Fibroblast of skin of abdomen (primary cell): ENCODE measurements around the gene PSD4.

Source experiments
- DNase-seq: peaks from one replicate; pipeline ENCODE4 v3.0.0-alpha.2; 2013

The PSD4 gene

DNA sequence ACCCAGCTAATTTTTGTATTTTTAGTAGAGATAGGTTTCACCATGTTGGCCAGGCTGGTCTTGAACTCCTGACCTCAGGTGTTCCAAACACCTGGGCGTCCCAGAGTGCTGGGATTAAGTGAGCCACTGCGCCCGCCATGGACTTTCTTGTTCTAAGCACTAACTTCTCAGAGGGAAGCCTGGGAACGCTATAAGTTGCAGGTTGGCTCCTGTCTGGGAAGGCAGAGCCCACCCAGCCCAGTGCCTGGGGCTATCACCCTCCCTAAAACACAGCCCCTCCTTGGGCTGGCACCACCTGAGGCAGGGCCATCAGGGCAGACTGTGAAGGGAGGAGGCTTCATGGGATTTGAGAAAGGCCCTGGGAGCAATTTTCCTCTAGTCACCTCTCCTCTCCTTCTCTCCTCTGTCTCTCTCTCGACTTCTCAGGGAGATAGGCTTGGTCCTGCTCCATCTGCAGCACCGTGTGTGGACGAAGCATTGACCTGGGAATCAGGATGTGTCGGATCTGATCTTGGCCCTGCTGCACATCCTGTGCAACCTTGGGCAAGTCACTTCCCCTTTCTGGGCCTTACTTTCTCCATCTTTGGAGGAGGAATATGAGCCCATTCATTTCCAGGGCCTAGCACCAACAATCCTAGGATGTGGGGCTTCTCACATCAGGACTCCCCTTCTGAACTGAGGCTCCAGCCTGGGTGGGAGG lies 10.9 kb downstream of the PSD4 start:
- DNase-seq = no peak

DNA sequence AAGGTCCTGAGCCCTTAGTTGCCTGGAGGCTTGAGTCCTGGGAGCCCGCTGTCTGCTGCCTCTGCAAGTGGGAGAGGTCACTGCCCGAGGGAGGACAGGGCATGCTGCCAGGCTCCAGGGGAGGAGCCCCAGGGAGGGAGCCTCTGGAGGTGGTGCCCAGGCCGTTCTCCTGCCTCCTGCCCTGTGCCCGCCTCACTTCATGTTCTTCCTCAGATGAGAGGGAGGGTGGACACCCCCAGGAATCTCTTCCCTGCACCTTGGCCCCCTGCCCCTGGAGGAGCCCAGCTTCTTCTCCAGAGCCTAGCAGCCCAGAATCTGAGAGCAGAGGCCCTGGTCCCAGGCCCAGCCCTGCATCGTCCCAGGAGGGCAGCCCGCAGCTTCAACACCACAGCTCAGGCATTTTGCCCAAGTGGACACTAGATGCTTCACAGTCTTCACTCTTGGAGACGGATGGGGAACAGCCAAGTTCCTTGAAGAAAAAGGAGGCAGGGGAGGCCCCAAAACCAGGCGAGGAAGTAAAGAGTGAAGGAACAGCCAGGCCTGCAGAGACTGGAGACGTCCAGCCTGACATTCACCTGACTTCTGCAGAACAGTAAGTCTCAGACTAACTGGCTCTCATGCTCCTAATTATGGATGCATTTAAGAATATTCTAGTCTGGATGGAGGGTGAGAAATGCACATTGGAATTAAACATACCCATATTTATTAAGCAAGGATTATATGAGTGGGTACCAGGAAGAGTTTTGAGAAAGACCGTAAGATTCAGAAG lies 12.1 kb downstream of the PSD4 start:
- no peak for DNase-seq

DNA sequence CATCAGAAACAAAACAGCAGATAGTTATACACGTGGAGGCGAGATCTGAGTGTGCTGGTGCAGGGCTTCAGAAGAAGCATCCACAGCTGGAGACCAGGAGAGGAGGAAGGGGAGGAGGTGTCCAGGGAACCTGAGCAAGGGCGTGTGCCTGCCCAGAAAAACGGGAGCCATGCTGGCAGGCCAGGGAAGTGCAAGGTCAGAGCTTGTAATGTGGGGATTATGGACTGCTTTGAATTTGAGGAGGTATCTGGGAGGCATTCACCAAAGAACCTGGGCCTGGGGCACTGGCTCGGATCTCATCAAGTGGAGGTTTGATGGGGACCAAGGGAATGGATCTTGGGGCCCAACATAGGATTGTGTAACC lies 12.6 kb downstream of the PSD4 start:
- DNase-seq = no peak

DNA sequence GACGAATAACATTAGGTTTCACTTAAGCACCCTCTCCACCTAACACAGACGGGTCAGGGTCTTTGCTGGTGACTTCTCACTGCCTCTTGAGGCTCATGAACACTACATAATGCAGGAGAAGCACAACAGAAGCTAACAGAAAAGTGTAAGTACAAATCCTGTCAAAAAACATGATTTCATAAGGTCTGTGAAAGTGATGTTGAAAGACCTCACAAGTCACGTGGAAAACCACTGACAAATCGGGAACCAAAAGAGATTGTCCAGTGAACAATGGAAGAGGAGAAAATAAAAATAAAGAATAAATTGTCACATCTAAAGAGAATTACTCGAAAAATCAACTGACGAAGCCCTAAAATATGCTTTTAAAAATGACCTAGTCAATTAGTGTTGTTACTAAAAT lies 14.0 kb downstream of the PSD4 start:
- no peak for DNase-seq

DNA sequence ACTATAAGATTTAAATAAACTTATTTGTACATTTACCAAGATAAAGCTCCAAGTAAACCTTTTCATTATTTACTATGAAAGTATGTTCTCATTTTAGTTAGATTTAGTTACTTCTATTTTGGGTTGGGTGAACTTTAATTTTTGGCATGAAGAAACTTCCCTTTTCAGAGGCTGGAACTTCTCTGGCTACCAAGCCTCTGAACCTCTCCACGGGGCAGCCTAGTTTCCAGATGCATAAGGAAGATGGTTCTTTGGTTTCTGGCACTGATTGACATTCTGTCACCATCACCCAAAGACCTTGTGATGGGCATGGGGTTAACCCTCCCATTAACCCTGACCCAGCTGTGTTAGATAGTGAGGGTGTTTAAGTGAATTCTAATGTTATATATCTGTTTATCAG lies 17.1 kb downstream of the PSD4 start:
- no peak for DNase-seq

- DNase-seq = no peak
These were observed 18.8 kb downstream of the PSD4 start for GRCh38 chr2:113192459-113193100.

GRCh38 chr2:113195923-113196501 lies 22.2 kb downstream of the PSD4 start:
- no peak for DNase-seq

GRCh38 chr2:113196839-113197238 lies 23.1 kb downstream of the PSD4 start:
- no peak for DNase-seq

GRCh38 chr2:113197347-113198047 lies 23.7 kb downstream of the PSD4 start:
- DNase-seq = no peak

DNA sequence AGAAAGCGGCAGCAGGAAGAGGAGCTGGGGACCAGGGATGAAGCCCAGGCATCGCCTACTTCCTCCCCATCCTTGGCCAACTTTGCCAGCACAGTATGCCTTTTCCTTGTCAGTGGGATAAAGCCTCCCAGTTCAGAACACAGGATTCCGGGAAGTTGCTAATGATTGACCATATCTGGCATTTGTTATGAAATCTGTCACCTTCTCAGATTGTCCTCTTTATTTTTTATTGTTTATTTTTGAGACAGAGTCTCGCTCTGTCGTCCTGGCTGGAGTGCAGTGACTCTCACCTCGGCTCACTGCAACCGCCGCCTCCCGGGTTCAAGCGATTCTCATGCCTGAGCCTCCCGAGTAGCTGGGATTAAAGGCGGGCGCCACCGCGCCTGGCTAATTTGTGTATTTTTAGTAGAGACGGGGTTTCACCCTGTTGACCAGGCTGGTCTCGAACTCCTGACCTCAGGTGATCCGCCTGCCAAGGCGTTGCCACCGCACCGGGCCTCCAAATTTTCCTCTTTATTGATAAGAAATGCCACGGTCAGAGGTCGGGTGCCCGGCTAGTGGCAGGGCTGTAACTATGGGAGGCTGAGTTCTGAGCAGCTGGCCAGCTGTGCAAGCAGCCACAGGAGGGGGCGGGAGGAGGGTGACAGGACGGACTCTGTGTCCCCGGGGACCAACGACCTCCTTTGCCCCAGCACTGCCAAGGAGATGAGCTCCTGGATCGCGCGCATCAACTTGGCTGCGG lies 24.4 kb downstream of the PSD4 start:
- no peak for DNase-seq

DNA sequence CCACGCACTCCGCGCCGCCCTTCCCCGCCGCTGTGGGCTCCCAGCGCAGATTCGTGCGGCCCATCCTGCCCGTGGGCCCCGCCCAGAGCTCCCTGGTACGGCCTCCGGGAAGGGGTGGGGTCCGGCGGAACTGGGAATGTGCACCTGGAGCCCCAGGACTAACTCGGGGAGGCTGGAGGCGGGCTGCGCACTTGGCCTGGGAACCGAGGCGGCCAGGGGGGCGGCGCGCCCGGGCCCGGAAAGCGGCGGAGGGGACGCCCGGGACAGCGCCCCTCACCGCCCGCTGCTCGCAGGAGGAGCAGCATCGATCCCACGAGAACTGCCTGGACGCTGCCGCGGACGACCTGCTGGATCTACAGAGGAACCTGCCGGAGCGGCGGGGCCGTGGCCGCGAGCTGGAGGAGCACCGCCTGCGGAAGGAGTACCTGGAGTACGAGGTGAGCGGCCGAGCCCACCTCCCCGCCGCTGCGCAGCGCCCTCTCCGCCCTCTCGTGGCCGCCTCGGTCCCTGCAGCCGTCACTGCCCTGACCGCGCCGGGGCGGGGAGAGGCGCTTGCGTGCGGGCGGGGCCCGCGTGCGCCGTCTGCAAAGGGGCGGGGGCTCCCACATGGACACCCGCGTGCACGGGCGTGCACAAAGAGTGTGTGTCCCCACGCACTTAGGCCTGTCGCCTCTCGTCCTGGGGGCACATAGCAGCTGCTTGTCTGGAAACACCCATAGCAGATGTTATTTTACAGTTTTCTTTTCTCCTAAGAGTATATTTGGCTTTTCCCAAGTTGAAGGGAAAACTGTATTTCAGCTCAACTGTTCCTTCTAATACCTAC lies 25.2 kb downstream of the PSD4 start:
- peak; percentile 73 for DNase-seq

DNA sequence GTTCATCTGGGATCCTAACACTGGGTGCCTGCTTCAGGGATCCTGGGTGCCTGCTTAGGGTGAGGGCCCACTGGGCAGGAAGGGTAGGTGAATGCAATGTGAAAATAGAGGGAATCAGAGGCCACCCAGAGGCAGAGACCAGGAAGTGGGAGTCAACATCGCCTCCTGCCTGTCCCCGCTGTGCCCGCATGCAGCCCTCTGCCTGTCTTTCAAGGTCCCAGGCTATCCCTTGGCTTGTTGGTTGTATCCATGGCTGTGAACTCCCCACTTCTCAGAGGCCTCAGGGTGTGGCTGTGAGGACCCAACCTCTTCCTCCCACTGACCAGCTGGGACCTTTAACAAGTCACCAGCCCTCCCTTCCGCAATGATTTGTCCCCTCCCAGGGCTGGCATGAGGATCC lies 26.5 kb downstream of the PSD4 start:
- DNase-seq = no peak

DNA sequence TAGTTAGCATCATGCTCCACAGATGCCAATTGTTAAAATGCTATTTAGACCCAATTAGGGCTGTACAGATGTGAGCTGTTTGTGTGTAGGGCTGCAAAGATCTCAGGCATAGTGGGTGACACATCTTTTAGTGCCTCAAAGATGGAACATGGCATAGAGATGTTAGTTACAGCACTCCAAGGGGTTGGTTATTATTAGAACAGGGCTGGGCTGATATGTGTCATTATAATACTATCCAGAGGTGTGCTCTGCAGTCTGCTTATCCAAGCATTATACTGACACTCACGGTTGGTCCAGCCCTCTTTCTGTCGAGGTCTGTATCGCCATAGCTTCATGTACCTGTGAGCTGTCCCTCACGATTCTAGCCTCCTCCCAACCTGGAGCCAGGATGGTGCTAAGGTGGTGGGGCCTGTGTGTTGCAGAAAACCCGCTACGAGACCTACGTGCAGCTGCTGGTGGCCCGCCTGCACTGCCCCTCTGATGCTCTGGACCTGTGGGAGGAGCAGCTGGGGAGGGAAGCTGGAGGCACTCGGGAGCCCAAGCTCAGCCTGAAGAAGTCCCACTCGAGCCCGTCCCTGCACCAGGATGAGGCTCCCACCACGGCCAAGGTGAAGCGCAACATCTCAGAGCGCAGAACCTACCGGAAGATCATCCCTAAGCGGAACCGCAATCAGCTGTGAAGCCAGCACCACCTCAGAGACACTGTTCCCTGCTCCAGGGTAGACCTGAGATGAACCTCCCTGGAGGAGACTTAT lies 27.1 kb downstream of the PSD4 start:
- DNase-seq = no peak

GRCh38 chr2:113201496-113202304 lies 27.9 kb downstream of the PSD4 start:
- DNase-seq = no peak

DNA sequence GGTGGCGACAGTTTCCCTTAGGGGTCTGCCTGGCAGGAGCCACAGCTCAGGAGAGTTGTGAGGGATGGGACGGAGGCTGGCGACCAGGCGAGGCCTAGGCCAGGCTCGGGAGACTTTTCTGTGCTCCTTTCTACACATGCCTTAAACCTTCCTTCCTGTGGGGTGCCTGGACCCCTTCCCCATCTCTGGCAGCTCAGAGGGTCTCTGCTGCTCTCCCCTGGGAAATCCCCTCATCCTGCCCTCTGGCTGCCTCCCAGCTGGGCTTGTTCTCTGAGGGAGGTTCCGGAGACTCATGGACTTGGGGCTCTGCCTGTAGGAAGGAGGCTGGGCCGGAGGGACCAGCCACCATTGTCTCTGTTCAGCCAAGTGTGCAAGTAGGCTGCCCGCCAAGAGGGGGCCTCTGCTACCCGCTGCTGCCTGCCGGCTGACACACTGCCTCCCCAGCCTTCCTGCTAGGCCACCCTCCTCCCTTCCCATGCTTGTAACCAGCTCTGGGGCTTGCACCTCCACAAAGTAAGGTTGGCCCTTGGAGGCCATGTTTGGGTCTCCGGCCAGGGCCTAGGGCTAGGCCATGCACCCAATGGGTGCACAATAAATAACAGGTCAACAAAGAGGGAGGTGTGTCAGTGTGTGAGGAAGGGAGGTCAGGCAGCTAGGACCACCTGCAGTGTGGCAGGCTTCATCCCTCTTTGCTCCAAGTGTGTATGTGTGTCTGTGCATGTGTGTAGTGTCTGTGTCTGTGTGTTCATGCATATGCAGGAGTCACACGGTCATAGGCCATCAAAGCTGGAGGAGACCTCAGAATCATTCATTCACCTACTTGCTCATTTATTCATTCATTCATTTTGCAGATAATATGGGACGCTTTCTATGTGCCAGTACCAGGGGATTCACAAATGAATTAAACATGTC lies 28.8 kb downstream of the PSD4 start:
- DNase-seq = no peak

- no peak for DNase-seq
These were observed 29.4 kb downstream of the PSD4 start for GRCh38 chr2:113203217-113203530.

- DNase-seq = peak; percentile 64
These were observed 30.2 kb downstream of the PSD4 start for GRCh38 chr2:113203901-113204519.

DNA sequence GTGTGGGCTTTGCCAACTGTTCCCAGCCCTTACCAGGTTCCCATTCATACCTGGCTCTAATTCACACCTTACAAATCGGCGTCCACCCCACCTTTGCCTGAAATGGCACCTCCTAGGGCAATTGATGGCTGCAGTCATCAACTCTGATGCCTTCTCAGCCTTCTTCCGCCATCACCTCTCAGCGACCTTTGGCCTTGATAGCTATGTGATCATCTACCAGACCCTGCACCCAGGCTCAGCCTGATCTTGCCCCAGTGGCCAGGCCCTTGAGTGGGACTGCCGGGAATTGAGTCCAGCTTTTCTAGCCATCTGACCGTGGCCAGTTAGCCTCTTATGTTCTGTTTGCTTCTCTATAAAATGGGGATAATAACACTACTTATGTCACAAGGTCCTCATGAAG lies 32.5 kb downstream of the PSD4 start:
- DNase-seq = no peak
